ENCODE measurements around the gene AP4E1. TPM values are rescaled to one million over a fixed set of nuclear protein-coding genes. Genes with fewer than 3 reads are reported as not detected.
"Not testable (repeated sequence)": the region's sequence is repeated elsewhere in the genome, so short reads cannot be mapped to it uniquely, and the experiment has no call there.

AP4E1 gene
- total and polyA plus RNA-seq, 5 donors: 2.5 to 10.6 (median 7.1) TPM

DNA sequence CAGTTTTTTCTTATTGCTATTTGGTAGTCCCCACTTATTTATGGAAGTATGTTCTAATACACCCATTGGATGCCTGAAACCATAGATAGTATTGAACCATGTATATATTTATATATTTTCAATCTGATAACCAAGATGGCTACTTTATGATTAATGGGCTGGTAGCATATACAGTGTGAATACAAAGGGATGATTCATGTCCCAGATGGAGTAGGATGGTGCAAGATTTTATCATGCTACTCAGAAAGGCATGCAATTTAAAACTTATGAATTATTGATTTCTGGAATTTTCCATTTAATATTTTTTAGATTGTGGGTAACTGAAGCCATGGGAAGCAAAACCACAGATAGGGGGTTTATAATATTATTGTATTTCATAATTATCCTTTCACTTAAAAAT lies 35.2 kb downstream of the AP4E1 start:
- no peaks in the 10 kb centered on the region for H3K27me3 ChIP-seq (ENCODE audit: control insufficient read depth, insufficient read depth)
- ATAC-seq (no peak), DNase-seq (no peak)
- no peaks in the 10 kb centered on the region for H3K9me3 ChIP-seq (ENCODE audit: control insufficient read depth, low read length)
- intact Hi-C loops (cut with DNase I): no loop called here
- no peaks in the 10 kb centered on the region for H3K4me1 ChIP-seq (ENCODE audit: control insufficient read depth, insufficient read depth, low read length)
- no peak overlapping the region for H3K27ac ChIP-seq (ENCODE audit: low read length)
- no peak overlapping the region for H3K4me3 ChIP-seq (ENCODE audit: low read length)

DNA sequence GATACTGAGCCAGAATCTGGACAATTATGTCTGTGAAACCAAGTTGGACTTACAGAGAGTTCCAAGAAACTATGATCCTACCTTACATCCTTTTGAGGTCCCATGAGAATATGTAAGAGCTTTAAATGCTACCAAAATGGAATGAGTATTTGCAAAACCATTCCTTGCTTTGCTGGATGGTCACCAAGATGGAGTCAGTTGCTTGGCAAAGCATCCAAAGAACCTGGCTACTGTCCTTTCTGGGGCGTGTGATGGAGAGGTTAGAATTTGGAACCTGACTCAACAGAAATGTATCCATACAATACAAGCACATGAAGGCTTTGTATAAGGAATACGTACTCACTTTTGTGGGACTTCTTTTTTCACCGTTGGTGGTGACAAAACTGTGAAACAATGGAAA lies 36.2 kb downstream of the AP4E1 start:
- ATAC-seq (no peak), DNase-seq (no peak)
- H3K27me3 ChIP-seq (ENCODE audit: control insufficient read depth, insufficient read depth): no peaks in the 10 kb centered on the region
- intact Hi-C loops (cut with DNase I): no loop called here
- no peaks in the 10 kb centered on the region for H3K4me1 ChIP-seq (ENCODE audit: control insufficient read depth, insufficient read depth, low read length)
- no peaks in the 10 kb centered on the region for H3K9me3 ChIP-seq (ENCODE audit: control insufficient read depth, low read length)
- 92% methylated on average over 3 of the region's 3 CpGs for WGBS
- no peak overlapping the region for H3K27ac ChIP-seq (ENCODE audit: low read length)
- no peak overlapping the region for H3K4me3 ChIP-seq (ENCODE audit: low read length)

DNA sequence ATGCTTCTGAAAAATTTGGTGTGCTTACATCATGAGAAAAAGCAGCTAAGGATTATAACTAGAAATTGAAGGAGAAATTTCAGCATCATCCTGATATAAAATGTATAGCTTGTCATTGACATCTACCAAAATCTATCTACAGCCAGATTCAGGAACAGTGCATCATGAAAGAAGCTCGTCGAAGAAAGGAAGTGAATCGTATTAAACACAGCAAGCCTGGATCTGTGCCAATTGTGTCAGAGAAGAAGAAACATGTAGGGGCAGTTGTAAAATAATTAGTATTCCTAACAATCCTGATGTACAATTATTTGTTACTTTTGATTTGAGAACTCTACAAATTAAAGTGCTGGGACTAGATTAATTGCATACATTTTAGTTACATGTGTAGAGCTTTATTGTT lies 37.2 kb downstream of the AP4E1 start:
- intact Hi-C loops (cut with DNase I): no loop called here
- no peak for ATAC-seq
- Histone ChIP-seq H3K27ac (ENCODE audit: low read length) (no peak overlapping the region), H3K9me3 (ENCODE audit: control insufficient read depth, low read length) (no peaks in the 10 kb centered on the region), H3K27me3 (ENCODE audit: control insufficient read depth, insufficient read depth) (no peaks in the 10 kb centered on the region), H3K4me1 (ENCODE audit: control insufficient read depth, insufficient read depth, low read length) (no peaks in the 10 kb centered on the region), H3K4me3 (ENCODE audit: low read length) (no peak overlapping the region)
- DNase-seq: no peak
- 34% methylated on average over 3 of the region's 3 CpGs for WGBS

DNA sequence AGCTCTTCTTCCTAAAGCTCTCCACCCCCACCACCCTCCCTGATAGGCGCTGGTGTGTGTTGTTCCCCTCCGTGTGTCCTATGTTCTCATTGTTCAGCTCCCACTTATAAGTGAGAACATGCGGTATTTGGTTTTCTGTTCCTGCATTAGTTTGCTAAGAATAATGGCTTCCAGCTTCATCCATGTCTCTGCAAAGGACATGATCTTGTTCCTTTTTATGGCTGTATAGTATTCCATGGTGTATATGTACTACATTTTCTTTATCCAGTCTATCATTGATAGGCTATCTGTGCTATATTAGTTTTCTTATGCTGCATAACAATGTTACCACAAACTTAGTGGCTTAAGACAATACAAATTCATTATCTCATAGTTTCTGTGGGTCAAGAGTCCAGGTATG lies 42.3 kb downstream of the AP4E1 start:
- WGBS: 97% methylated on average over 3 of the region's 3 CpGs
- H3K4me1 ChIP-seq (ENCODE audit: control insufficient read depth, insufficient read depth, low read length); DNase-seq; ATAC-seq; H3K27ac ChIP-seq (ENCODE audit: low read length); intact Hi-C loops (cut with DNase I); H3K9me3 ChIP-seq (ENCODE audit: control insufficient read depth, low read length); H3K27me3 ChIP-seq (ENCODE audit: control insufficient read depth, insufficient read depth); H3K4me3 ChIP-seq (ENCODE audit: low read length): not testable (repeated sequence)

DNA sequence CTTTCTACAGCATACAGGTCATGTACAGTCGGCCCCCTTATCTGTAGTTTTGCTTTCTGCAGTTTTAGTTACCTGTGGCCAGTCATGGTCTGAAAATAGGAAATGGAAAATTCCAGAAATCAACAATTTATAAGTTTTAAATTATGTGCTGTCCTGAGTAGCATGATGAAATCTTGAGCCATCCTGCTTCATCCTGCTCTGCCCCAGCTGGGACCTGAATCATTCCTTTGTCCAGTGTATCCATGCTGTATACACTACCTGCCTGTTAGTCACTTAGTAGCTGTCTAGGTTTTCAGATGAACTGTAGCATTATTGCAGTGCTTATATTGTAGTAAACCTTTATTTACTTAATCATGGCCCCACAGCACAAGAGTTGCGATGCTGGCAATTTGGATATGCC lies 44.8 kb downstream of the AP4E1 start:
- H3K27me3 ChIP-seq (ENCODE audit: control insufficient read depth, insufficient read depth): no peaks in the 10 kb centered on the region
- no peaks in the 10 kb centered on the region for H3K9me3 ChIP-seq (ENCODE audit: control insufficient read depth, low read length)
- H3K4me1 ChIP-seq (ENCODE audit: control insufficient read depth, insufficient read depth, low read length): no peaks in the 10 kb centered on the region
- ATAC-seq: no peak
- 92% methylated on average over 2 of the region's 2 CpGs for WGBS
- no peak overlapping the region for H3K27ac ChIP-seq (ENCODE audit: low read length)
- intact Hi-C loops (cut with DNase I): no loop called here
- DNase-seq: no peak
- no peak overlapping the region for H3K4me3 ChIP-seq (ENCODE audit: low read length)

DNA sequence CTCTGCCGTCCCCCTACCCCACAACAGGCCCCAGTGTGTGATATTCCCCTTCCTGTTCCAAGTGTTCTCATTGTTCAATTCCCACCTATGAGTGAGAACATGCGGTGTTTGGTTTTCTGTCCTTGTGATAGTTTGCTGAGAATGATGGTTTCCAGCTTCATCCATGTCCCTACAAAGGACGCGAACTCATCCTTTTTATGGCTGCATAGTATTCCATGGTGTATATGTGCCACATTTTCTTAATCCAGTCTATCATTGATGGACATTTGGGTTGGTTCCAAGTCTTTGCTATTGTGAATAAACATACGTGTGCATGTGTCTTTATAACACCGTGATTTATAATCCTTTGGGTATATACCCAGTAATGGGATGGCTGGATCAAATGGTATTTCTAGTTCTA lies 46.4 kb downstream of the AP4E1 start:
- H3K9me3 ChIP-seq (ENCODE audit: control insufficient read depth, low read length); H3K4me3 ChIP-seq (ENCODE audit: low read length); H3K27ac ChIP-seq (ENCODE audit: low read length); ATAC-seq; intact Hi-C loops (cut with DNase I); H3K27me3 ChIP-seq (ENCODE audit: control insufficient read depth, insufficient read depth); H3K4me1 ChIP-seq (ENCODE audit: control insufficient read depth, insufficient read depth, low read length); DNase-seq: not testable (repeated sequence)
- WGBS: 91% methylated on average over 6 of the region's 6 CpGs

DNA sequence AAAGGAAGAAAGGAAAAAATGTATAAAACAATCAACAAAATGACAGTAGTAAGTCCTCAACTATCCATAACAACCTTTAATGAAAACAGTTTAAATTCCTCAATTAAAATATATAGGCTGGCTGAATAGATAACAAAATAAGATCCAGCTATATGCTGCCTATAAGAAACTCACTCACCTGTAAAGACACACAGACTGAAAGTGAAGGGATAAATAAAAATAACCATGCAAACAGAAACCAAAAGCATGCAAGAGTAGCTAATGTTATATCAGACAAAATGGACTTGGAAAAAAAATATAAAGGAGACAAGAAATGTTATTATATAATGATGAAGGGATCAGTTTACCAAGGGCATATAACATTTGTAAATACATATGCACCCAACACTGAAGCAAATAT lies 51.2 kb downstream of the AP4E1 start:
- Histone ChIP-seq H3K4me3 (ENCODE audit: low read length) (no peak overlapping the region), H3K27ac (ENCODE audit: low read length) (no peak overlapping the region), H3K9me3 (ENCODE audit: control insufficient read depth, low read length) (no peaks in the 10 kb centered on the region), H3K27me3 (ENCODE audit: control insufficient read depth, insufficient read depth) (no peaks in the 10 kb centered on the region), H3K4me1 (ENCODE audit: control insufficient read depth, insufficient read depth, low read length) (no peaks in the 10 kb centered on the region)
- DNase-seq (no peak), ATAC-seq (no peak)
- intact Hi-C loops (cut with DNase I): no loop called here

DNA sequence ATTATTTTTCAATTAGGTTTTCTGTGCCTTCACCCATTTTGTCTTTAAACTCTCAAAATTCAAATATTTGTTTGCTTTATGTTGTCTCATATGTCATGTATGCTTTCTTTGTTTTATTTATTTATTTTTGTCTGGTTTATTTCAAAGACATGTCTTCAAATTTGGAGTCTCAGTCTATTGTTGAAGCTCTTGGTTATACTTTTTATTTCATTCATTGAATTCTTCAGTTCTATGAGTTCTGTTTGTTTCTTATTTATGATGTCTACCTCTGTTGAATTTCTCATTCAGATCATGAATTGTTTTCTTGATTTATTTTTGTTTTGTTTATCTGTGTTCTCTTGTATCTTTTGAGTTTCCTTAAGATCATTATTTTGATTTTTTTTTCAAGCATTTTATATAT lies 55.6 kb downstream of the AP4E1 start:
- Histone ChIP-seq H3K4me1 (ENCODE audit: control insufficient read depth, insufficient read depth, low read length) (no peaks in the 10 kb centered on the region), H3K27ac (ENCODE audit: low read length) (no peak overlapping the region), H3K9me3 (ENCODE audit: control insufficient read depth, low read length) (peaks cover 2% of the 10 kb centered on the region), H3K4me3 (ENCODE audit: low read length) (no peak overlapping the region), H3K27me3 (ENCODE audit: control insufficient read depth, insufficient read depth) (no peaks in the 10 kb centered on the region)
- intact Hi-C loops (cut with DNase I): no loop called here
- DNase-seq (no peak), ATAC-seq (no peak)

DNA sequence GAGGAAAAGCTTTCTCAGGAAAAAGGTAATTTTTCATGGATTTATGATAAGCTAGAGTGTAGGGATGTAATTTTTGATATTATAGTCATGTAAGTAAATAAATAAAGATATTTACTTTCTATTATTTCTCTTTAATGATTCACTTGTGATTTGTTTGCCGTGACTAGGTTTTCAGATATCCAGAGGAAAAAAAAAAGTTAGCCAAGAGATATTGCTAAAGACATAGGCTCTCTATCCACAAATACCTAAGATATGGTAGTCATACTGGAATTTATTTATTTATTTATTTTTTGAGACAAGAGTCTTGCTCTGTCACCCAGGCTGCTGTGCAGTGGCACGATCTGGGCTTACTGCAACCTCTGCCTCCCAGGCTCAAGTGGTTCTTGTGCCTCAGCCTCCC lies 59.9 kb downstream of the AP4E1 start:
- H3K27ac ChIP-seq (ENCODE audit: low read length): no peak overlapping the region
- intact Hi-C loops (cut with DNase I): no loop called here
- DNase-seq (no peak), ATAC-seq (no peak)
- no peaks in the 10 kb centered on the region for H3K27me3 ChIP-seq (ENCODE audit: control insufficient read depth, insufficient read depth)
- 98% methylated on average over 2 of the region's 2 CpGs for WGBS
- H3K4me3 ChIP-seq (ENCODE audit: low read length): no peak overlapping the region
- no peaks in the 10 kb centered on the region for H3K4me1 ChIP-seq (ENCODE audit: control insufficient read depth, insufficient read depth, low read length)
- H3K9me3 ChIP-seq (ENCODE audit: control insufficient read depth, low read length): peaks cover 4% of the 10 kb centered on the region

DNA sequence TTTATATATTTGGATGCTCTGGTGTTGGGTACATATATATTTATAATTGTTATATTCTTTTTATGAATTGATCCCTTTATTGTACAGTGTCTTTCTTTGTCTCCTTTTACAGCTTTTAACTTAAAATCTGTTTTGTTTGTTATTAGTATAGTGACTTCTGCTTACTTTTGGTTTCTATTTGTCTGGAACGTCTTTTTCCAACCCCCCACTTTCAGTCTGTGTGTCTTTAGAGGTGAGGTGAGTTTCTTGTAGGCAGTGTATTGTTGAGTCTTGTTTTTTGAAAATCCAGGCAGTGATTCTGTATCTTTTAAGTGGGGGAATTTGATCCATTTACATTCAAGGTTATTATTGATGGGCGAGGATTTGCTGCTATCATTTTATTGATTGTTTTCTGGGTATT lies 62.0 kb downstream of the AP4E1 start:
- Histone ChIP-seq H3K9me3 (ENCODE audit: control insufficient read depth, low read length) (peaks cover 2% of the 10 kb centered on the region), H3K27me3 (ENCODE audit: control insufficient read depth, insufficient read depth) (no peaks in the 10 kb centered on the region), H3K4me1 (ENCODE audit: control insufficient read depth, insufficient read depth, low read length) (no peaks in the 10 kb centered on the region), H3K4me3 (ENCODE audit: low read length) (no peak overlapping the region), H3K27ac (ENCODE audit: low read length) (no peak overlapping the region)
- intact Hi-C loops (cut with DNase I): no loop called here
- ATAC-seq (no peak), DNase-seq (no peak)
- 97% methylated on average over 2 of the region's 2 CpGs for WGBS

DNA sequence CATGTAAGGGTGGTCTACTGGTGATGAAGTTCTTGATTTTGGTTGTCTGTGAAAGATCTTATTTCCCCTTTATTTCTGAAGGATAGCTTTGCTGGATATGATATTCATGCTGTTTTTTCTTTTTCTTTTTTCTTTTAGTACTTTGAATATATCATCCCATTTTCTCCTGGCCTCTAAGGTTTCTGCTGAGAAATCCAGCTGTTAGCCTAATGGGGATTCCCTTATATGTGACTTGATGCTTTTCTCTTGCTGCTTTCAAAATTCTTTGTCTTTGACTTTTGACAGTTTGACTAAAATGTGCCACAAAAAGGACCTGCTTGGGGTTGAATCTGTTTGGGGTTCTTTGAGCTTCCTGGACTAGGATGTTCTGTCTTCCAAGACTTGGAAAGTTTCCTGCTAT lies 62.6 kb downstream of the AP4E1 start:
- DNase-seq: no peak
- Histone ChIP-seq H3K4me1 (ENCODE audit: control insufficient read depth, insufficient read depth, low read length) (no peaks in the 10 kb centered on the region), H3K27me3 (ENCODE audit: control insufficient read depth, insufficient read depth) (no peaks in the 10 kb centered on the region), H3K27ac (ENCODE audit: low read length) (no peak overlapping the region), H3K4me3 (ENCODE audit: low read length) (no peak overlapping the region), H3K9me3 (ENCODE audit: control insufficient read depth, low read length) (peaks cover 2% of the 10 kb centered on the region)
- intact Hi-C loops (cut with DNase I): no loop called here
- ATAC-seq: no peak

DNA sequence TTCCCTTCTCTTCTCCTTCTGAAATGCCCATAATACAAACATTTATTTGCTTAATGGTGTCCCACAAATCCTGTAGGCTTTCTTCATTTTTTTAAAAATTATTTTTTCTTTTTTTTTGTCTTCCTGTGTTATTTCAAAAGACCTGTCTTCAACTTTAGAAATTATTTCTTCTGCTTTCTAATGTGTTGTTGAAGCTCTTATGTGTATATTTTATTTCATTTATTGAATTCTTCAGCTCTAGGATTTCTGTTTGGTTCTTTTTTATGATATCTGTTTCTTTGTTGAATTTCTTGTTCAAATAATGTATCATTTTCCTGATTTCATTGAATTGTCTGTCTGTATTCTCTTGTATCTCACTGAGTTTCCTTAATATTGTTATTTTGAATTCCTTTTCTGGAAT lies 63.1 kb downstream of the AP4E1 start:
- no peaks in the 10 kb centered on the region for H3K4me1 ChIP-seq (ENCODE audit: control insufficient read depth, insufficient read depth, low read length)
- H3K9me3 ChIP-seq (ENCODE audit: control insufficient read depth, low read length): peaks cover 2% of the 10 kb centered on the region
- no peak overlapping the region for H3K4me3 ChIP-seq (ENCODE audit: low read length)
- ATAC-seq (no peak), DNase-seq (no peak)
- no peaks in the 10 kb centered on the region for H3K27me3 ChIP-seq (ENCODE audit: control insufficient read depth, insufficient read depth)
- intact Hi-C loops (cut with DNase I): no loop called here
- no peak overlapping the region for H3K27ac ChIP-seq (ENCODE audit: low read length)

Data from right cardiac atrium (tissue), 5 donors.